ENCODE results near the gene MFAP4. TPM values are rescaled to one million over a fixed set of nuclear protein-coding genes. Genes with fewer than 3 reads are reported as not detected.

MFAP4 gene
- total and polyA plus RNA-seq, 9 of the 15 experiments (the other 6 are each of a cell fraction or from before 2014, with no cell fraction given): 0.07 to 0.24 TPM; not detected in 7

DNA sequence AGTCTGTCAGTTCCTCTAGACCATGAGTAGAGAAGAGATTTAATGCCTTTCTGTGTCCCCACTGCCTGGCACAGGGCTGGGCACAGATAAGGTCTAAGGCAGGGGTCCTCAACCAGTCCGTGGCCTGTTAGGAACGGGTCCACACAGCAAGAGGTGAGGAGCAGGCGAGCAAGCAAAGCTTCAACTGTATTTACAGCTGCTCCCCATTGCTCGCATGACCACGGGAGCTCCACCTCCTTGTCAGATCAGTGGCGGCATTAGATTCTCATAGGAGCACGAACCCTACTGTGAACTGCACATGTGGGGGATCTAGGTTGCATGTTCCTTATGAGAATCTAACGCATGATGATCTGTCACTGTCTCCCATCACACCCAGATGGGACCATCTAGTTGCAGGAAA lies 26.2 kb downstream of the MFAP4 start (continued):
- TF ChIP-seq, protein P1, sequence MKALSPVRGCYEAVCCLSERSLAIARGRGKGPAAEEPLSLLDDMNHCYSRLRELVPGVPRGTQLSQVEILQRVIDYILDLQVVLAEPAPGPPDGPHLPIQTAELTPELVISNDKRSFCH (CRISPR knock-in tag; IDR thresholded peaks at IDR 0.05): no peak
- TF ChIP-seq, protein P1 (tag; IDR thresholded peaks at IDR 0.05): no peak

DNA sequence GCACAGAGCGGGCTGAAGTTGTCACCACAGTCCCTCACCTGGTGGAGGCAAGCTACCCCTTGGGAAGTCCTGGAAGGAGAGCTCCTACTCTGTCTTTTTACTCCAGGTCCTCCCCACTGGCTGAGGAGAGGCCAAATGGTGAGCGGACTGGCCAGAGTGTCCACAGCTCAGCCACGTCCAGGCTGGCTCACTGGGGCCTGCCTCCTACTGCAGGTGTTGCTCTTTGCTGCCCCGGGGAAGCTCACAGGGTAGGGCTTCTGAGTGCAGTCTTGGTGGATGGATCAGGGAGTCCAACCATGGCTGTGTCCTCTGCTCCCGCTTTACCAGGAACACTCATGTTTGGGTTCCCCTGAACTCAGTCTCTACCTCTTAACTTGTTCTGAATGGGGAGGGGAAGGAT lies 27.1 kb downstream of the MFAP4 start:
- Histone ChIP-seq H3K9ac (ENCODE audit: insufficient read depth in 1 of 2, low read depth in 2 of 2, low read length in 2 of 2) (no peak overlapping the region), H2AFZ (ENCODE audit: low read depth, low read length) (no peak overlapping the region), H3K9me1 (ENCODE audit: control insufficient read depth, insufficient read depth, low read length) (no peaks in the 10 kb centered on the region), H3K4me3 (no peak overlapping the region), H3K27ac (ENCODE audit: extremely low read depth, low read depth, low read length) (no peak overlapping the region), H3K27me3 (ENCODE audit: control insufficient read depth in 2 of 2, insufficient read depth in 2 of 2, low read length in 2 of 2) (no peaks in the 10 kb centered on the region), H3K79me2 (ENCODE audit: control insufficient read depth, insufficient read depth, low read length) (peaks cover 9% of the 10 kb centered on the region; the same call in 2 of the 3 replicates), H4K20me1 (replicated peaks; ENCODE audit: control insufficient read depth, insufficient read depth, low read length) (no peaks in the 10 kb centered on the region), H3K9me3 (replicated peaks; ENCODE audit: control insufficient read depth, insufficient read depth, low read depth, low read length) (no peaks in the 10 kb centered on the region), H3K4me2 (ENCODE audit: insufficient read depth, low read length) (no peak overlapping the region), H3K36me3 (ENCODE audit: control insufficient read depth, insufficient read depth, low read length) (no peaks in the 10 kb centered on the region), H3K4me1 (replicated peaks in 1 of 2; ENCODE audit: control insufficient read depth in 2 of 2, insufficient read depth in 2 of 2, low read length in 2 of 2) (peaks cover 6 to 19% of the 10 kb centered on the region in 2 experiments; a peak in 4 of 5 replicates)
- in situ Hi-C loops (cut with MboI): loop anchor here (5.0 to 10.0 kb wide), 2 partner anchors 87 to 405 kb away; no protein-coding TSS in a partner anchor
- WGBS (ENCODE audit: insufficient coverage, low coverage, missing lambda C conversion rate): 77% methylated on average over 4 of the region's 5 CpGs
- ATAC-seq (no peak), DNase-seq (ENCODE audit: extremely low read depth in 1 of 4, low spot score in 3 of 4) (no peak), FAIRE-seq (no peak)
- TF ChIP-seq, protein P2, sequence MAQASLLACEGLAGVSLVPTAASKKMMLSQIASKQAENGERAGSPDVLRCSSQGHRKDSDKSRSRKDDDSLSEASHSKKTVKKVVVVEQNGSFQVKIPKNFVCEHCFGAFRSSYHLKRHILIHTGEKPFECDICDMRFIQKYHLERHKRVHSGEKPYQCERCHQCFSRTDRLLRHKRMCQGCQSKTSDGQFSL (CRISPR knock-in tag; IDR thresholded peaks at IDR 0.05): no peak
- TF ChIP-seq, protein P2 (tag; IDR thresholded peaks at IDR 0.05): no peak
- TF ChIP-seq KDM4B (IDR thresholded peaks at IDR 0.05; ENCODE audit: borderline replicate concordance in 2 of 2, low read depth in 1 of 2): no peak
- TF ChIP-seq ZNF696 (CRISPR knock-in tag; conservative IDR thresholded peaks at IDR 0.05): no peak
- TF ChIP-seq, protein P3, sequence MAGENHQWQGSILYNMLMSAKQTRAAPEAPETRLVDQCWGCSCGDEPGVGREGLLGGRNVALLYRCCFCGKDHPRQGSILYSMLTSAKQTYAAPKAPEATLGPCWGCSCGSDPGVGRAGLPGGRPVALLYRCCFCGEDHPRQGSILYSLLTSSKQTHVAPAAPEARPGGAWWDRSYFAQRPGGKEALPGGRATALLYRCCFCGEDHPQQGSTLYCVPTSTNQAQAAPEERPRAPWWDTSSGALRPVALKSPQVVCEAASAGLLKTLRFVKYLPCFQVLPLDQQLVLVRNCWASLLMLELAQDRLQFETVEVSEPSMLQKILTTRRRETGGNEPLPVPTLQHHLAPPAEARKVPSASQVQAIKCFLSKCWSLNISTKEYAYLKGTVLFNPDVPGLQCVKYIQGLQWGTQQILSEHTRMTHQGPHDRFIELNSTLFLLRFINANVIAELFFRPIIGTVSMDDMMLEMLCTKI (IDR thresholded peaks at IDR 0.05; ENCODE audit: partially characterized antibody): no peak
- TF ChIP-seq TRIM28 (IDR thresholded peaks at IDR 0.05): no peak
- TF ChIP-seq CHD4 (IDR thresholded peaks at IDR 0.05; ENCODE audit: insufficient read depth, insufficient replicate concordance, low read depth, low read length, poor library complexity, severe bottlenecking): no peak
- TF ChIP-seq LEF1 (IDR thresholded peaks at IDR 0.05): no peak
- no TSS peak for BruUV-seq (replicated peaks)
- CTCF ChIA-PET (ENCODE audit: low intra/inter-chr PET ratio): no interaction called here
- POLR2A ChIA-PET: interaction anchor here (0.6 kb wide), 1 partner anchor 357 kb away, joined by 4 read pairs; no protein-coding TSS in a partner anchor
- intact Hi-C loops (cut with micrococcal nuclease): no loop called here
